ENCODE data around the gene TBX15.

GRCh38 chr1:119027759-119028158, 39.6 kb upstream of the TBX15 start:
- TF ChIP-seq CTCF (IDR thresholded peaks at IDR 0.05; ENCODE audit: insufficient read depth, low read length, poor library complexity, severe bottlenecking) (no peak), EZH2phosphoT487 (conservative IDR thresholded peaks at IDR 0.05; ENCODE audit: low read length) (no peak)

All from SU-DHL-6 (cell line).